ENCODE measurements around the gene HEPACAM2.

GRCh38 chr7:93150200-93150835, 76.0 kb downstream of the HEPACAM2 start:
- TF ChIP-seq EP300 (IDR thresholded peaks at IDR 0.05; ENCODE audit: borderline replicate concordance) (no peak), FOXM1 (IDR thresholded peaks at IDR 0.05; ENCODE audit: borderline replicate concordance, low read depth) (no peak), REST (IDR thresholded peaks at IDR 0.05; ENCODE audit: low read depth) (no peak), NFIC (IDR thresholded peaks at IDR 0.05) (no peak), TCF12 (IDR thresholded peaks at IDR 0.05; ENCODE audit: low read depth) (no peak), USF1 (IDR thresholded peaks at IDR 0.05) (no peak)

Measured in Ishikawa (cell line).